GM18868 (cell line): ENCODE measurements around the gene INTS1.
A peak's percentile ranks its signal among the peaks of the same experiment; 100 is the strongest.

Experiments used
- ATAC-seq: cut with Tn5 transposase; IDR thresholded peaks from one replicate; pipeline ENCODE4 v1.9.1; 2021; ENCODE audit warnings: mild to moderate bottlenecking, moderate library complexity; ENCODE audit not compliant: unreplicated experiment

Gene INTS1

DNA sequence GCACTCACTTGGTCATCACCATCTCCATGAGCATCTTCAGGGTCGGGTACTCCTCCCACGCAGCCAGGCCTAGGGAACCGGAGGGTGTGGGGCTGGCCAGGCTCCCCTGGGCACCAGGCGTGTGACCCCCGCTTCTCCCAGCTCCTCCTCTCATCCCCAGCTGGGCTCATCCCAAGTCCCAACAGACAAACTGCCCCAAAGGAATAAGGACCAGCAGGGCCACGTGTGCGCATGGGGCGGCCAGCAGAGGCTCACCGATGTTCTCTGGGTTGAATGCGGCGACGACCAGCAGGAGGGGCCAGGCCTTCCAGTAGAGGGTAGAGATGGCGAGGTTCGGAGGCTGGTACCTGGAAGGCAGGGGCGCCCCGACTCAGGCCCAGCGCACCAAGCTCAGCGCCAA is 14.9 kb downstream of the INTS1 start:
- no peak for ATAC-seq

DNA sequence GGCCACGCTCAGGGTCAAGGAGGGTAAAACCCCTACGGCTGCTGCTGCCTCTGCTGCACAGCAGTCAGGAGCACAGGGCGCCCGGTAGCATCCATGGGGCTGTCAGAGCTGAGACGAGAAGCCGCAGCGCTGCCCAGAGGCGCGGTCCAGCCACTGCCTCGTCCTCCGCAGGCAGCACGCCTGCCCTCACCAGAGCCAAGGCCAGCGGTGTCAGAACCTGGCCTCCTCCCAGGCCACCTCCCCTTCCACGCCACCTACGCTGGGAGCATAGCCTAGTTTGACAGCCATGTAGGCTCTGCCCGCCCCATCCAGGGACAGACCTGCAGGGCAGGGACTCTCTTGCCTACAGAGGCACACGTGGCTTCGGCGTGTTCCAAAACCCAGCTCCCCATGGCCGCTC is 16.2 kb downstream of the INTS1 start:
- ATAC-seq = no peak

DNA sequence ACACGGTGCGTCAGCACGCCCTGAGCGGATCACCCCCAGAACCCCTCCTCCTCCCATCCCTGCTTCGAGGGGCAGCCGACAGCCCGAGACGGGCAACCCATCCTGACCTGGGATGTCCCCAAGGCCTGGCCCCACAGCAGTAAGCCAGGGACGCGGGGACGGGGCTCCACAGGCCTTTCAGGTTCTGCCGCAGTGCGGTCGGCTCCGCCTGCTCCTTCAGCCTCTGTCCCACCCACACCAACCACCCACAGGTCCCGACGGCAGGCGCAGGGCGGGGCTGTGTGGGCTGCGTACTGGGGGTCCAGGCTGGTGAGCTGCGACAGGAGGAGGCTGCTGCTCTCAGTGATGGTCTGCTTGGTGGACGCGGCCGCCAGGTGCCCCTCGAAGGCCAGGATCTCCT is 16.7 kb downstream of the INTS1 start:
- ATAC-seq = no peak

DNA sequence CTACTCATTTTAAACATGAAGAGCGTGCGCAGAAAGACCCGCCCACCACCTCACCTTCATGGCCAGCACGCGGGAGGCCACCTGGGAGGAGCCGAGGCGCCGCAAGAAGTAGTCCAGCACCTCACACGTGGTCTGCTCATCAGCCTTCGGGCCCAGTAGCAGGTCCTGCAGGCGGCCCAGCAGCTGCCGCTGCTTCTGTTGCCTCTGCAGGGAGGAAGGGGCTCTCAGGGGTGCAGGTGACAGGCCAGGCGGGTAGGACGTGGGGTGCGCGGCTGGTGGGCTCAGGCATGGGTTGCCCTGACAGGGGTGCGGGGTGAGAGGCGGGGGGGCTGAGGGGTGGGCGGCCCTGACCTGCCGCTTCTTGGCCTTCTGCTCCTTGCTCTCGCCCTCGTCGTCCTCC is 17.6 kb downstream of the INTS1 start:
- no peak for ATAC-seq

DNA sequence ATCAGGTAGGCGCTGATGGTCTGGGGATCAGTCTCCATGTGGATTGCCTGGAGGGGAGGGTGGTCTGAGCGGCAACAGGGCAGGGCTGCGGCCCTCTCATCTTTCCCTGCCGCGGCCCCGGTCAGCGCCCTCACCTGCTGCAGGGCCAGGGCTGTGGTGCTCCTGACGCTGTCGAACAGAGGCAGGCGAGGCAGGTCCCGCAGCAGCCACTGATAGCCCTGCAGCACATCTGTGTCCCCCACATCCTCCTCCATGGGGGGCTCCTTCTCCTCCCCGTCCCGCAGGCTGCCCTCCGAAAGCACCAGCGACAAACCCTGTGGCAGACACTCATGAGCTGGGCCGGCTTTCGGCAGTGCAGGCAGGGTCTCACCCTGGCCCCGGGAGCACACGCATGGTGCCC is 19.0 kb downstream of the INTS1 start:
- no peak for ATAC-seq

DNA sequence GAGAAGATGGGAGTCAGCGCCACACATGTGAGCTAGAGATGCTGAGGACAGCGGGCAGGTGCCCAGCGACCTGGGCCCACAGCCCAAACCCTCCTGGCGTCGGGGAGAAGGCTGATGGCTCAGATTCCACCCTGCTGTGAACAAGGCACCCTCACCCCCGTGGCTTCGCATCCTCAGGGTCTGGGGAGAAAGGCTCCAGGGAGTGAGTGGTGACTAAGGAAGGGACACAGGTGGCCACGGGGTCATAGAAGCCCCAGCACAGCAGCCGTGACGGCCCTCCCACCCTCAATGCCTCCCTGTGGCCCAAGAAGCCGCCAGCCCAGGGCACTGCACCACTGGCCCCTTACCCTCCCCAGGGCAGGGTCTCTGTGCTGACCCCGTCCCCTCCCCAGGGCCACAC is 19.6 kb downstream of the INTS1 start:
- ATAC-seq = no peak

DNA sequence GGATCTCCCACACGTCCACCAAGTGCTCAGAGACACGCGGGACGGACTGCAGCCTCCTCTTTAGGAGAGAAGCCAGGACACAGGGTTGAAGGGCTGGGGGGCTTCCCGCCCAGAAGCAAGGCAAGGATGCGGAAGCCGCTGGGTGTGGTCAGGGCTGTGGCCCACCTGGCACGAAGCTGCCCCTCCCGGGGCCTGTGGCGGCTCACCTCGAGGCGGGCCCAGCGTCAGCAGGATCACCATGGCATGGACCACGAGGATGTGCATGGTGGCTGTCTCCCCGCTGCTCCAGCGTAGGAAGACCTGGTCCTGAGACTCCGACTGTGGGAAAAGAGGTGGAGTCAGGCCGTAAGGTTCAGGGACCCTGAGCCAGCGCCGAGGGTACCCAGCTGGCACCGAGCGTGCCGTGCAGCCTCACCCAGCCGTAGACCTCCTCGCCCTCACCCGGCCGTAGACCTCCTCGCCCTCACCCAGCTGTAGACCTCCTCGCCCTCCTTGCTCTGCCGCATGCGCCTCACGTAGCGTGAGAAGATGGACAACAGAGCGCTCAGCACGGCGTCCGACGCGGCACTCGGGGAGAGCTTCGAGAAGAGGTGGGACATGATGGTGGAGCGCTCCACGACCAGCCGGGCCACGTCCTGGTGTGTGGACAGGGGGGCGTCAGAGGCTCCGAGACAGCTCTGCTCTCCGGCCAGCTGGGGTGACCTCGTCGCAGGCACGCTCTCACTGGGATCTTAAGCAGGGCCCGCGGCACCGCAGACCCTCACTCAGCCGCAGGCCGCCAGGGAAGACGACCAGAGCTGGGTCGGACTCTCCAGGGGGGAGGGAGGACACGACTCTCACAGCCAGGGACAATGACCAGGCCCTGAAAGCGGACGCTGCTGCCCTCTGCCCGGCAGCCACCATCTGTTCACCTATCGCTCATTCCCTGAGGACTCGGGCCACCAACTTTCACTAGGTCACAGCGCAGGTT is 20.4 kb downstream of the INTS1 start:
- no peak for ATAC-seq

DNA sequence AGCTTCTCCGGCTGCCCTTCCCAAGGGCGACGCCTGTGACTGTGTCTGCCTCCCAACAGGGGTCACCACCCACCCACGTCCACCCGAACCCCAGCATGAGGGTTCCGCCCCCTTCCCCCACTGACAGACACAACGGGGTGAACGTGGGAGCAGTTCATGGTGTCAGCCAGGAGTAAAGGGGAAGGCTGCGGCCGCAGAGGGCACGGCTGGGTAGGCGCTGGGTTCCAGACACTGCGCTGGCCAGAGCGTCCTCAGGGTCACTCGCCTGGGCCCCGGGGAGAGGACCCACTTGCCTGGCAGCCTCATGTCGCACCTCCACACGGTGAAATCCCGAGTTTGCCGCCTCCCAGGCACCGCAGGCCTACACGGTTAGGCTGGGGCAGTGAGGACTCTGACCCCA is 21.1 kb downstream of the INTS1 start:
- ATAC-seq = no peak

DNA sequence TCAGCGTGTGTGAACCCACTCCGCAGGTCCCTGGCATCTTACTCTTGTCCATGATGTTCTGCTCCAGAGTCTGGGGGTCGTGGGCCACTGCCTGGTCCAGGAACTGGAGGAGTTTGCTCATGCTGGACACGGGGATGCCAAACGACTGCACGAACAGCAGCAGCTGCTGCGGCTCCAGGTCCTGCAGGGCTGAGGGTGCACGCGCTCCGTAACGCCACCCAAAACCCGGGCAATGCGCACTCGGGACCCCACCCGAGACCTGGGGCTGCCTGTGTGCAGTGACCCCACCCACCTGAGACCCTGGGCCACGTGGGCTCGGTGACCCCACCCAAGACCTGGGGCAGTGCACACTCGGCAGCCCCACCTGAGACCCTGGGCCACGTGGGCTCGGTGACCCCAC is 22.9 kb downstream of the INTS1 start:
- ATAC-seq = no peak

DNA sequence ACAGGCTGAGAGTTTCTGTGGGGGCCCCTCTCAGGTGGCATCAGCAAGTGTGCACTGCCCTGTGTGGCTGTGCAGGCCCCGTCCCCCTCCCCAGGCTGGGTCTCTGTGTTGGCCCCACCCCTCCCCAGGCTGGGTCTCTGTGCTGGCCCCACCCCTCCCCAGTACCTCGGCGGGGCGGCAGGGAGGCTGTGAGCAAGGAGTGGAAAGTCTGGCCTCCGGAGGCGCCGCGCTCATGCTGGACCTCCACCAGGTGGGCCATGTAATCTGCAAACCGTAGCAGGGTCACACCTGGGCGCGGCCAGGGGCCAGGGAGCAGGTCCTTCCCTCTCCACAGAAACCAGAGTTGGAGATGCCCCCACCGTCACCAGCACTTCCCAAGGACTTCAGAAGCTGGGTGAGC is 23.5 kb downstream of the INTS1 start:
- no peak for ATAC-seq

DNA sequence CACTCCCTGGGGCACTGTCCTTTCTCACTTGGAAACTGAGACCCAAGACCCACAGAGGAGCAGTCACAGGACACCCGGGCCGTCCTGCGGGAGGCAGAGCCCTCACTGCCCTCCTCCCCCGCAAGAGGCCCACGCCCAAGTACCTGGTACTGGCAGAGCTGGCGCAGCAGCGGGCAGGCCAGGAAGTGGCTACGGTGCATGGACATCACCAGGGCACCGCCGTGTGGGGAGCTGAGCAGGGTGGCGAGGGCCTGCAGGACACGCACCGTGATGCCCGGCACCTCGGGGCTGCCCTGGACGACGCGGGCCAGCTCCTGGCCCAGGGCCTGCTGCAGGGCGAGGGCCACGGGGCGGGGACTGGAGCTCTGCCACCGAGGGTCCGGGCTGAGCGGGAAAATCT is 24.9 kb downstream of the INTS1 start:
- ATAC-seq = no peak

DNA sequence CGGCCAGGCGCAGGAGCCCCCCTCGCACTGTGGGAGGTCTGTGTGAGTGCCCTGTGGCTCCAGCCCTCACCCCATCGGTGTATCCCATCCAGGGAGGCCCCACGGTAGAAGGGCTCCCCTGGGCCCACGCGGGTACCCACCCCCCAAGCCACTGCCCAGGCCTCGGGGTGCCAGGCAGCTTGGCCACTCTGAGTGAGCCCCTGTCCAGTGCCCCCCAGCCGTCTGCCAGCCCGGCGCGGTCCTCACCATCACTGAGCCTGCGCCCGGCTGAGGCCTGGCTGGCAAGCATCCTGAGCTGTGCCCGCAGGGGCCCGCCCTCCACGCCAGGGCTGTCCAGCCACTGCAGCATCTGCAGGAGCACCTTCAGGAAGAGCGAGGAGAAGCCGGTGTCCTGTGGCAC is 25.7 kb downstream of the INTS1 start:
- no peak for ATAC-seq

DNA sequence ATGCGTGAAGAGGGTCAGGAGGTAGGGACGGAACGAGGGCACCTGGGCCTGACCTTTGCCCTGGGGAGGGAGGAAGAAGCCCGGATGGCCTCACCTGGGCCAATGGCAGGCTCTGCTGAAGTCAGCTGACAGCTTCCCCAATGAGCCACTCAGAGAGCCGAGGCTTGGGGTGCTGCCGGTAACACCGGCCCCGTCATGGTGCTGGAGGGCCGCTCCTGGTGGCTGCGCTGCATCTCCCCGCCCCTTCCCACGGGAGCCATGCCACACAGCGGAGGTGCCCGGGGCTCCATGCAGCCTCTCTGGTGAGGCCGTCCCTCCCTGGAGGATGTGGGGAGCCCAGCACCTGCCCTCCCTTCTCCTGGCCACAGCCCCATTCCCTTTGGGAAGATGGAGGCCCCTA is 27.3 kb downstream of the INTS1 start:
- ATAC-seq = no peak

DNA sequence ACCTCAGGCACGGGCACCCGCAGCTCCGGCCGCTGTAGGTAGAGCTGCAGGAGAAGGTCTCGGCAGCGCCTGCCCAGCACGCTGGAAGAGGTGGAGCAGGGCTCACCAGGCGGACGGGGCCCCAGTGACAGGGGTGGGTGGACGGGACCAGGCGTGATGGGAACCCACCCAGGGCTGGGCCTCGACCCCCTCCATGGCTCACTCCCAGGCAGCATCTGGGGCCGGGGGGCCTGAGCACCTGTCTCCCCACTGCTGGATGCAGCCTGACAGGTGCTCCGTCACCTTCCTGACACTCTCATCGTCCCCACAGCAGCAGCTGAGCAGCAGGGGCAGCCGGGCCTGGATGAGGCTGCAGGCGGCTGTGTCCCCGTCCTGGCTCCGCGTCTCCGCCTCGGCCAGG is 28.2 kb downstream of the INTS1 start:
- no peak for ATAC-seq

DNA sequence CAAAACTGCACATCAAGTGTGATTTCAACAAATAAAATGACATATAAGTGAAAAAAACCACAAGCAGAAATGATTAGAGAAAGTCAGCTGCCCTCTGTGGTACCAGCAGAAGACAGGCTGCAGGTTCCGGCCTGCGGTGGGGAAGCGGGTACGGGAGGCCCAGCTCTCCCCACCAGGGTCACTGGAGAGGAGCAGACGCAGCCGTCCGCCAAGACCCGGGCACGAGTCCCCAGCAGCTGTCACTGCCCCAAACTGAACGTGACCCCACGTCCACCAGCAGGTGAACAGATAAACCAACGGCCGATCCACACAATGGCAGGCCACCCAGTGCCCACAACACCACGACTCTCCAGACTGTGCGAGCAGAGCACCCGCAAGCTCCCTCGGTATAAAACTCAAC is 28.8 kb downstream of the INTS1 start:
- ATAC-seq = no peak

DNA sequence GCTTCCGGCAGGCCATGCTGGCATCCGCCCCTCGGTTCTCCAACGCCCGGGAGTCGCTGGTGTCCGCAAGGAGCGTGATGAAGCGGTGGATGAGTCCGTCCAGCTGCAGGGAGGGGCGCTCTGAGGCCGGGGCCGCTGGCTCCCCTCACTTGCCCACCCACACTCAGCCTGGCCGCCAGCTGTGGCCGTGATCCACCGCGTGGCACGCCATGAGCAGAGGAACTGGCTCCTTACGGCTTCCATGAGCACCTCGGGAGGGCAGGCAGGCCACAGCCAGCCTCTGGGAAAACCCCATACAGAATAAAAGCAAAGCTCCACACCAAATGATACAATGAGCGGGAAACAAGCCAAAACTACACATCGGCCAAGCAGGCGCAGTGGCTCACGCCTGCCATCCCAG is 29.5 kb downstream of the INTS1 start:
- no peak for ATAC-seq

DNA sequence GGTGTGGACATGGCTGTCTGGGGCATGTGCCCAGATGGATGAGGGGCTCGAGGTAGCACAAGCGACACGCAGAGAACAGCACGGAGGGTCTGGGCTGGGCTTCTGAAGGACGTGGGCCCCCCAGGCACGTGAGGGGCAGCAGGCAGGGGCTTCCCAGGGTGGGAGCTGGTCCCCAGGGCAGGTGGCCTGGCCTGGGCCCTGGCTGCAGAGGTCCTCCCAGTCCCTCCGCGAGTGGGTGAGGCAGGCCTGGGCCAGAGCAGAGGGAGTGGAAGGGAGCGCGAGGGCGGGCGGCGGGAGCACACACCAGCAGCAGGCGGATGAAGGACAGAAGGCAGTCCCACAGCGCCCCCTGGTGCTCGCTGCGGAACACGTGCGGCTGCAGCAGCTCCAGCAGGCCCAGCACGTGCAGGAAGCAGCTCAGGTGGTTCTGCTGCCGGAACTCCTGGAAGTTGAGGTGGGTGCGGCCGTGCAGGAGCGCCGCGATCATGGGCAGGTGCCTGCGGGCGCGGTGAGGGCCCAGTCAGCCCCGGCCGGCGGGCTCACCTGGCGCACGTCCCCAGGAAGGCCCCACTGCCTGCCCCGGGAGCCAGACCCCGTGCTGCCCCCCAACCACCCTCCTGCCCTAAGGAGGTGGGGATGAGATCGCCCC is 30.2 kb downstream of the INTS1 start:
- ATAC-seq = peak; percentile 56

DNA sequence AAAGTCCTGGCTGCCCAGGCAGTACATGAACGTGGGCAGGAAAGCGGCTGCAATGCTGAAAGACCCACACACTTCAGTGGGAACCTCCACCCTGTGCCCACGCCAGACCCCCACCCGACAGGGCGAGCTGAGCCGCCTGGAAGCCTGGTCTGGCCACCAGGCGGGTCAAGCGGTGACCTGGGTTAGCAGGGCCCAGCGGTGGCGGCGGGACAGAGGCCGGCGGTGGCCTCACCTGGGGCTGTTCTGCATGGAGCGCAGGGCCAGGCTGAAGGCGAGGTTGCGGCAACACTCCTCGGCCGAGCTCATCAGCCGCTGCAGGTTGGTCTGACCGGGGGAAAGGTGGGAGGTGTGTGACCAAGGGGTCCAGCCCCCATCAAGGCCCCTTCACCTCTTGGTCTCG is 33.3 kb downstream of the INTS1 start:
- ATAC-seq = no peak

DNA sequence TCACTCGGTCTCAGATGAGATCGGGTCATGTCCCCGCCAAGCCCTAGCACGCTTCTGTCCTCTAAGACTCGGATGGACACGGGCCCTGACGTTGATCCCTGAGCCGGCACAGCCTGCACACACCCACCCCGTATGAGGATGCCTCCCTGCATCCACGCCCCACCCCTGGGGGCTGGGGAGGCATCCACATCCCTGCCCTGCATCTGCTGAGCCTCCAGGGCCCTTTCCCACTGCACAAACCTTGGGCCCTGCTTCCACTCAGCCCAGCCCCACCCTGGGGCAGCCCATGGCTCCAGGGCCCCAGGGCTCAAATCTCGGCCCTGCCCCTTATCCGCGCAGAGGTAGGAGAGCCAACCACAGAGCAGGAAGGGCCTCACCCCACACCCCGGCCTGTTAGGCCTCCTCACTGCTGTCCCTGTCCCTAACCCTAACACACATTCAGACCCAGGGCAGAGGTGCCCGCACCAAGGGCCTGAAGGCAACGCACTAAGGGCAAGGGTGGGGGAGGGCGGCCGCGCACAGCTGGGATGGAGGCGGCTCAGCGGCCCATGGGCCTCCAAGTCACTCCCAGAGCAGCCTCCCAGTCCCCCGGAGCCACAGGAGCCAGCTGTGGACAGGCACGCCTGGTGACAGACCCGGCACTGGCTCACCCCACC is 35.4 kb downstream of the INTS1 start:
- ATAC-seq = no peak

DNA sequence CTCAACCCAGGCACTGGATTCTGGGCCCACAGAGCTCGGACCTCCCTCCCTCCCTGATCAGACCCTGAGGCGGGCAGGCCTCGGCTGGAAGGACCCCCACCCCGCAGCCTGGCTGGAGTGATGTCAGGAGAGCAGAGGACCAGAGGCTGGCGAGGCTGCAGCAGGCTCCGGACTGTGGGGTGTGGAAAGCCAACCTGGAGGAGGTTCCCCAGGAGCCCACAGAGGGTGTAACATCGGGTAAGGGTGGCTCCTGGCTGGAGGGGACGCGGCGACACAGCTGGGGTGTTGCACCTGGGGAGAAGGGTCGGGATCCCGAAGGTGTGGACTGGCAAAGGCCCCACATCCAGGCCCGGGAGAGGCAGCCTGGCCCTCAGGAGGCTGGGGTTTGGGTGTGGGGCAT is 36.0 kb downstream of the INTS1 start:
- no peak for ATAC-seq

DNA sequence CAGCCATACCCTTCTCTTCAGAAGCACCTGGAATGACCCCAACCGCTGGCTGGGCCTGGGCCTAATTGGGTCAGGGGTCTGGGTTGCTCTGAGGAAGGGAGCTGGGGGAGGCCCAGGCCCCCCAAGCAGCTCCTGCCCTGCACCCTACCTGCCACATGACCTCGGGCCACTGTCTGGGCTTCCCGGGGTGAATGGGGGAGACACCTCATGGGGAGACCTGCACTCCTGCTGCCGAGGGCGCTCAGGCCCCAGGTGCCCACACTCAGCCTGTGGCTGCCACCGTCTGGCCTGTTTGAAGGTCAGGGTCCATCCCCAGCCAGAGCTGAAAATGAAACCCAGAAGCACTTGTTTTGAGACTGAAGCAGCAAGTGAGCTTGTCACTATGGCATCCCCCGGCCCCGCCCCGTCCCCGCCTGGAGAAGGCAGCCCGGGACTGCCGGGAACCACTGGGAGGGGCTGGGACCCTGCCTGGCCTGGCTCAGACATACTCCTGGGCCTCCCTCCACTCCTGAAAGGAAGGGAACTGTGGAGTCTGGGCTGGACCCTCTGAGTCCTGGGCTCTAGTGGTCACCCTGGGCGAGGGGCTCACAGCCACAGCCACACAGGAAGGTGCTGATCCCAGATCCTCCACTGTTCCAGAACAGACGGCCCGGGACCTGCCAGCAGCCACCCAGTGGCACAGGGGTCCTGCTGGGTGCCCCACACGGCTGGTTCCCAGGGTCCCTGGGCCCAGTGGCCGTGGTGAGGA is 37.5 kb downstream of the INTS1 start:
- ATAC-seq = no peak
